ENCODE data around the gene DOLPP1.

- TF ChIP-seq CTCF (IDR thresholded peaks at IDR 0.05) (no peak), POLR2A (IDR thresholded peaks at IDR 0.05) (no peak), EP300 (IDR thresholded peaks at IDR 0.05) (no peak), POLR2AphosphoS5 (IDR thresholded peaks at IDR 0.05) (no peak)
Measured at GRCh38 chr9:129124506-129125069, 43.7 kb downstream of the DOLPP1 start.
